Measurements from ENCODE around the gene GATA1. TPM values are rescaled to one million over a fixed set of nuclear protein-coding genes. Genes with fewer than 3 reads are reported as not detected.
A peak's percentile ranks its signal among the peaks of the same experiment; 100 is the strongest.

Gene GATA1
- total RNA-seq, 4 donors from 2014 or later = not detected

GRCh38 chrX:48831136-48831908, 44.9 kb downstream of the GATA1 start:
- no peak for DNase-seq
- intact Hi-C loops (cut with DNase I; ENCODE audit: low total_unique reads) (no loop called here), in situ Hi-C loops (cut with MboI; ENCODE audit: low pct_ligation_motif_present in 1 of 4, low pct_unique_long_range_greater_than_20kb in 1 of 4, low sequenced_read_pairs in 3 of 4) (no loop called here)
- TF ChIP-seq CTCF (IDR thresholded peaks at IDR 0.05) (no peak), POLR2AphosphoS5 (IDR thresholded peaks at IDR 0.05) (no peak), EP300 (IDR thresholded peaks at IDR 0.05; ENCODE audit: low read depth) (no peak), POLR2A (IDR thresholded peaks at IDR 0.05) (no peak)
- Histone ChIP-seq H3K36me3 (no peaks in the 10 kb centered on the region), H3K27ac (no peak overlapping the region), H3K27me3 (peaks cover 49% of the 10 kb centered on the region), H3K4me1 (peaks cover 0 to 11% (median 3%) of the 10 kb centered on the region in 4 donors), H3K9me3 (no peaks in the 10 kb centered on the region), H3K4me3 (peak overlapping the region in 1 of 4 donors; percentile 7)
- 51% methylated on average over 58 of the region's 58 CpGs; no CpG with 5 or more reads in 1 of the 2 donors for WGBS, 2 donors (ENCODE audit: low coverage in 1 of 2)

DNA sequence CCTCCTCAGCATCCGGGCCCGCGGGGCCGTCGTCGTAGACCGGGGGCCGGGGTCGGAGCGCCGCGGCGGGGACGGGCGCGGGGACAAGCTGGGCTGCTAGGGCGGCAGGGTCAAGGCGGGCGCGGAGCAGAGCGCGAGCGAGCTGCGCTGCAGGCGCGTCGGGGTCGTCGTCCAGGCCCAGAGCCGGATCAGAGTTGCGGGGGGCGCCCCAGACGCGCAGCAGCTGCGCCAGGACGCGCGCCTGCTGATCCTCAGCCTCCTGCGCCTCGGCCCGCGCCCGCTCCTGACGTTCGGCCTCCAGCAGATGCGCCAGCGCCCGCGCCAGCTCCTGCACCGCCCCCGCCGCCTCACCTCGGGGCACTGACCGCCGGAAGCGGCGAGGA, 45.5 kb downstream of the GATA1 start:
- intact Hi-C loops (cut with DNase I; ENCODE audit: low total_unique reads) = no loop called here
- TF ChIP-seq EP300 (IDR thresholded peaks at IDR 0.05; ENCODE audit: low read depth) = no peak
- TF ChIP-seq CTCF (IDR thresholded peaks at IDR 0.05) = no peak
- TF ChIP-seq POLR2A (IDR thresholded peaks at IDR 0.05) = no peak
- no peak for TF ChIP-seq POLR2AphosphoS5 (IDR thresholded peaks at IDR 0.05)
- peaks cover 0 to 11% (median 3%) of the 10 kb centered on the region in 4 donors for H3K4me1 ChIP-seq
- H3K27me3 ChIP-seq = peaks cover 50% of the 10 kb centered on the region
- in situ Hi-C loops (cut with MboI; ENCODE audit: low pct_ligation_motif_present in 1 of 4, low pct_unique_long_range_greater_than_20kb in 1 of 4, low sequenced_read_pairs in 3 of 4) = no loop called here
- no peak overlapping the region for H3K27ac ChIP-seq
- DNase-seq = no peak
- WGBS, 2 donors (ENCODE audit: low coverage in 1 of 2) = 44% methylated on average over 56 of the region's 57 CpGs; no CpG with 5 or more reads in 1 of the 2 donors
- no peaks in the 10 kb centered on the region for H3K9me3 ChIP-seq
- peak overlapping the region in 1 of 4 donors; percentile 7 for H3K4me3 ChIP-seq
- H3K36me3 ChIP-seq = no peaks in the 10 kb centered on the region

DNA sequence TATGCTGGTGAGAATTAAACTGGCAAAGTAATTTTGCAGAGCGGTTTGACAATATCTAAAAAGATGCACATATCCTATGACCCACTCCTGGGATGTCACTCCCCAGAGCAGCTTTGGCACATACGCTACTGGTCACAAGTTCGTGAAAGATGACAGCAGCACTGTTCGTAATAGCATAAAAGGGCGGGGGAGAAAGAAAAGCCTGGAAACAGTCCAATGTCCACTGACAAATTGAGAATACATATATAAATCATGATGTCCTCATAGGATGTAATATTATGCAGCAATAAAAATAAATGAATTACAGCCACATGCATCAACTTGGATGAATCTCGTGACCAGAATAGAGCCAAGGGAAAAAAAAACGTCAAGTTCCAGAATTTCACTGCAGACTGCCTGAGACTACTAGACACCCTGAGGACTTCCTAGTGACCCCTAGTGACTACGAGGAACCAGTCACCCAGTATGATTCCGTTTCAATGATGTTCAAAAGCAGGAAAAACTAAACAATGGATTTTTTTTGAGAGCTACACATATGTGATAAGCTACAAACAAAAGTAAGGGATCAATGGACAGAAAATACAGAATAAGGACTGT, 47.2 kb downstream of the GATA1 start:
- no peak for DNase-seq
- intact Hi-C loops (cut with DNase I; ENCODE audit: low total_unique reads) = no loop called here
- Histone ChIP-seq H3K4me3 (no peak overlapping the region), H3K9me3 (no peaks in the 10 kb centered on the region), H3K27me3 (peaks cover 50% of the 10 kb centered on the region), H3K36me3 (no peaks in the 10 kb centered on the region), H3K4me1 (peaks cover 0 to 11% (median 3%) of the 10 kb centered on the region in 4 donors), H3K27ac (no peak overlapping the region)
- in situ Hi-C loops (cut with MboI; ENCODE audit: low pct_ligation_motif_present in 1 of 4, low pct_unique_long_range_greater_than_20kb in 1 of 4, low sequenced_read_pairs in 3 of 4) = no loop called here
- no peak for TF ChIP-seq POLR2A (IDR thresholded peaks at IDR 0.05)
- TF ChIP-seq EP300 (IDR thresholded peaks at IDR 0.05; ENCODE audit: low read depth) = no peak
- TF ChIP-seq POLR2AphosphoS5 (IDR thresholded peaks at IDR 0.05) = no peak
- TF ChIP-seq CTCF (IDR thresholded peaks at IDR 0.05) = no peak
- WGBS, 2 donors (ENCODE audit: low coverage in 1 of 2) = 7 to 31% methylated on average over 5 to 9 of the region's 9 CpGs

GRCh38 chrX:48834383-48834709, 48.0 kb downstream of the GATA1 start:
- Histone ChIP-seq H3K4me1 (peaks cover 0 to 11% (median 3%) of the 10 kb centered on the region in 4 donors), H3K27me3 (peaks cover 50% of the 10 kb centered on the region), H3K9me3 (no peaks in the 10 kb centered on the region), H3K36me3 (no peaks in the 10 kb centered on the region), H3K4me3 (no peak overlapping the region), H3K27ac (no peak overlapping the region)
- no peak for TF ChIP-seq CTCF (IDR thresholded peaks at IDR 0.05)
- no peak for TF ChIP-seq POLR2A (IDR thresholded peaks at IDR 0.05)
- TF ChIP-seq EP300 (IDR thresholded peaks at IDR 0.05; ENCODE audit: low read depth) = no peak
- no peak for TF ChIP-seq POLR2AphosphoS5 (IDR thresholded peaks at IDR 0.05)
- DNase-seq = no peak
- intact Hi-C loops (cut with DNase I; ENCODE audit: low total_unique reads) (no loop called here), in situ Hi-C loops (cut with MboI; ENCODE audit: low pct_ligation_motif_present in 1 of 4, low pct_unique_long_range_greater_than_20kb in 1 of 4, low sequenced_read_pairs in 3 of 4) (no loop called here)
- 28% methylated on average over 7 of the region's 7 CpGs; no CpG with 5 or more reads in 1 of the 2 donors for WGBS, 2 donors (ENCODE audit: low coverage in 1 of 2)

Measured in transverse colon (tissue), 4 donors.